Right forelimb (tissue), 1 donor: ENCODE measurements around the gene SLC44A2.

ENCODE experiments used
- DNase-seq: peaks from one replicate; pipeline ENCODE4 v3.0.0-alpha.2; 2018

The SLC44A2 gene

GRCh38 chr19:10617409-10618121 is 7.8 kb upstream of the SLC44A2 start:
- DNase-seq: no peak

- DNase-seq: no peak
These were observed 6.5 kb upstream of the SLC44A2 start for GRCh38 chr19:10618846-10619245.

- DNase-seq: no peak
These were observed 4.6 kb upstream of the SLC44A2 start for GRCh38 chr19:10620786-10621185.

GRCh38 chr19:10621966-10622365 is 3.4 kb upstream of the SLC44A2 start:
- DNase-seq: no peak

- no peak for DNase-seq
These were observed 768 bp upstream of the SLC44A2 start for GRCh38 chr19:10624585-10624984.

GRCh38 chr19:10625762-10626138 is 397 bp downstream of the SLC44A2 start:
- DNase-seq: no peak

- no peak for DNase-seq
These were observed 6.5 kb downstream of the SLC44A2 start for GRCh38 chr19:10631874-10632273.

GRCh38 chr19:10634430-10634829 is 9.1 kb downstream of the SLC44A2 start:
- DNase-seq: no peak

- no peak for DNase-seq
These were observed 9.6 kb downstream of the SLC44A2 start for GRCh38 chr19:10634963-10635362.

- no peak for DNase-seq
These were observed 11.1 kb downstream of the SLC44A2 start for GRCh38 chr19:10636304-10636972.

- DNase-seq: no peak
These were observed 12.5 kb downstream of the SLC44A2 start for GRCh38 chr19:10637894-10638293.

- DNase-seq: no peak
These were observed 14.5 kb downstream of the SLC44A2 start for GRCh38 chr19:10639836-10640235.

- no peak for DNase-seq
These were observed 15.0 kb downstream of the SLC44A2 start for GRCh38 chr19:10640361-10640760.

- no peak for DNase-seq
These were observed 15.9 kb downstream of the SLC44A2 start for GRCh38 chr19:10641248-10641647.

- DNase-seq: peak; percentile 56
These were observed 17.3 kb downstream of the SLC44A2 start for GRCh38 chr19:10642473-10643171.

GRCh38 chr19:10643172-10643967 is 18.0 kb downstream of the SLC44A2 start:
- peak; percentile 68 for DNase-seq

- peak; percentile 87 for DNase-seq
These were observed 18.6 kb downstream of the SLC44A2 start for GRCh38 chr19:10643968-10644259.

GRCh38 chr19:10644260-10645007 is 19.1 kb downstream of the SLC44A2 start:
- peak; percentile 93 for DNase-seq

GRCh38 chr19:10646456-10647159 is 21.3 kb downstream of the SLC44A2 start:
- no peak for DNase-seq

- no peak for DNase-seq
These were observed 23.0 kb downstream of the SLC44A2 start for GRCh38 chr19:10648360-10648759.

- no peak for DNase-seq
These were observed 26.5 kb downstream of the SLC44A2 start for GRCh38 chr19:10651851-10652250.

- no peak for DNase-seq
These were observed 28.1 kb downstream of the SLC44A2 start for GRCh38 chr19:10653482-10653731.
